ENCODE results near the gene GNPTG.

DNA sequence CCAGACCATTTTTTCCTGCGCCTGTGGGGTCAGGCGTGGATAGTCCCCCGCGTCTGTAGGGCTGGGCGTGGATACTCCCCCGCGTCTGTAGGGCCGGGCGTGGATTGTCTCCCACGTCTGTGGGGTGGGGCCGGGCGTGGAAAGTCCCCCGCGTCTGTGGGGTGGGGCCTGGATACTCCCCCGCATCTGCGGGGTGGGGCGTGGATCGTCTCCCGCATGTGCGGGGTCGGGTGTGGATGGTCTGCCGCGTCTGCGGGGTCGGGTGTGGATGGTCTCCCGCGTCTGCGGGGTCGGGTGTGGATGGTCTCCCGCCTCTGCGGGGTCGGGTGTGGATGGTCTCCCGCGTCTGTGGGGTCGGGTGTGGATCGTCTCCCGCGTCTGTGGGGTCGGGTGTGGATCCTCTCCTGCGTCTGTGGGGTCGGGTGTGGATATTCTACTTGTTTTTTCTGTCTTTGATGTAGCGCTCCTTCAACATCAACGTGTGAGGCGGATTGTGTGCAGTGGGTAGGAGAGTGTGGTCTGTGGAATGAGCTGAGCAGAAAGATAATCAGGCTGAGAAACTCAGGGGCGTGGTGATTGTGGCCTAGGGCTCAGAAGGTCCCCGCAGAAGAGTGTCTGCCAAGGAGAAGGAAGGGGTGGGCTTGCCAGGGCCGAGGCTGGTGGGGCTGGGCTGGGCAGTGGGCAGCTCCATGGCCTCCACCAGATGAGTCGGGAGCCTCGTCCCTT is 3.2 kb downstream of the GNPTG start:
- TF ChIP-seq CTCF (IDR thresholded peaks at IDR 0.05) (no peak), ZFX (IDR thresholded peaks at IDR 0.05; ENCODE audit: borderline replicate concordance) (no peak)
